Airway epithelial cell (primary cell): ENCODE data around the gene OR10A7. TPM values are rescaled to one million over a fixed set of nuclear protein-coding genes. Genes with fewer than 3 reads are reported as not detected.

Source experiments
- total RNA-seq: library from RNA; depleted of rRNA; stranded (reverse); fragments of >200 nt; gene quantifications from 2 replicates; pipeline ENCODE4 v1.2.3, GENCODE V29; 2015

OR10A7 gene, protein sequence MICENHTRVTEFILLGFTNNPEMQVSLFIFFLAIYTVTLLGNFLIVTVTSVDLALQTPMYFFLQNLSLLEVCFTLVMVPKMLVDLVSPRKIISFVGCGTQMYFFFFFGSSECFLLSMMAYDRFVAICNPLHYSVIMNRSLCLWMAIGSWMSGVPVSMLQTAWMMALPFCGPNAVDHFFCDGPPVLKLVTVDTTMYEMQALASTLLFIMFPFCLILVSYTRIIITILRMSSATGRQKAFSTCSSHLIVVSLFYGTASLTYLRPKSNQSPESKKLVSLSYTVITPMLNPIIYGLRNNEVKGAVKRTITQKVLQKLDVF
- not detected in 2 replicates for total RNA-seq

DNA sequence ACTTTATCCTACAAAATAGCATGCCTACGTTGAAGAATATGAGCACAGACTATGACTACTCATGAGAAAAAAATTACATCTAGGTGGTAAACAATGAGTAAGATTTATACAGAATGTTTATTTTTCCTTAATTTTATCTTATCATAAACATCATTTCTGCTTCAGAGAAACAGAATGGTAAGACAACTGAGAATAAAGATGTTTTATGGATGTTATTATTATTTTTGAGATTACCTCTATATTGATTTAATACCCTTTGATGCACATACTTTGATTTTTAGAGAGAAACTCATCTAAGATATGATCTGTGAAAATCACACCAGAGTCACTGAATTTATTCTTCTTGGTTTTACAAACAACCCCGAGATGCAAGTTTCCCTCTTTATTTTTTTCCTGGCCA lies at the start of gene OR10A7:
Gene OR10A7, plus strand, starts transcription at position 301 of the 400 bp plus-strand sequence. Its CDS starts 0 bp downstream, at position 301.

DNA sequence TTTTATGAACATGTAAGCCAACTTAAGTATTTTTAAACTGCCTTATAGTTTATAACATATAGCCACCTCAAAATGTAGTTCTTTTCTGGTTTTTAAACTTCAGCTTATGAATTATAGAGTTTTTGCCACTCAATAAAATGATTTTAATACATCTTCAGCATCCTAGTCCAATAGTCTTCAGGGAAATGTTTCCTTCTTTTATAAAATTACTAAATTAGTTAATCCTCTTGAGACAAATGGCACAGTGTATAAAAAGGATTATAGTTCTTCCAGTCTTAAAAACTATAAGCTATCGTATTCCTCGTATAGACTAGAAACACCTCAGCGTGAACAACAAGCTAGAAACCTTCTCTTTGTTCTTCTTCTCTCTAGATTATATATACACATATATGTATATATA lies 23.5 kb downstream of the OR10A7 start, which contains the start of gene OR6C74:
Gene OR6C74, plus strand, starts transcription at position 301 of the 400 bp plus-strand sequence. CDS start 2,679 bp downstream, outside the sequence.

Other genes with a start within 250 kb of the OR10A7 start
- not detected in 2 replicates for gene TESPA1, start 236.3 kb upstream of the OR10A7 start, total RNA-seq
- gene NEUROD4, start 201.1 kb upstream of the OR10A7 start, total RNA-seq: not detected in 2 replicates
- gene OR9K2, start 94.6 kb upstream of the OR10A7 start, total RNA-seq: not detected in 2 replicates
- not detected in 2 replicates for gene OR6C74, start 23.6 kb downstream of the OR10A7 start, total RNA-seq
- not detected in 2 replicates for gene OR6C6, start 75.5 kb downstream of the OR10A7 start, total RNA-seq
- not detected in 2 replicates for gene OR6C1, start 93.3 kb downstream of the OR10A7 start, total RNA-seq
- not detected in 2 replicates for gene OR6C3, start 109.7 kb downstream of the OR10A7 start, total RNA-seq
- gene OR6C75, start 141.9 kb downstream of the OR10A7 start, total RNA-seq: not detected in 2 replicates
- gene OR6C65, start 179.5 kb downstream of the OR10A7 start, total RNA-seq: not detected in 2 replicates
- gene OR6C76, start 205.2 kb downstream of the OR10A7 start, total RNA-seq: not detected in 2 replicates
- gene OR6C2, start 223.1 kb downstream of the OR10A7 start, total RNA-seq: not detected in 2 replicates
- not detected in 2 replicates for gene OR6C70, start 249.1 kb downstream of the OR10A7 start, total RNA-seq